NCI-H2029 (cell line): ENCODE results near the gene NTSR1.

Source experiments
- DNase-seq: peaks from one replicate; lab custom pipeline; 2025; lab: John Stamatoyannopoulos, UW

NTSR1 gene

DNA sequence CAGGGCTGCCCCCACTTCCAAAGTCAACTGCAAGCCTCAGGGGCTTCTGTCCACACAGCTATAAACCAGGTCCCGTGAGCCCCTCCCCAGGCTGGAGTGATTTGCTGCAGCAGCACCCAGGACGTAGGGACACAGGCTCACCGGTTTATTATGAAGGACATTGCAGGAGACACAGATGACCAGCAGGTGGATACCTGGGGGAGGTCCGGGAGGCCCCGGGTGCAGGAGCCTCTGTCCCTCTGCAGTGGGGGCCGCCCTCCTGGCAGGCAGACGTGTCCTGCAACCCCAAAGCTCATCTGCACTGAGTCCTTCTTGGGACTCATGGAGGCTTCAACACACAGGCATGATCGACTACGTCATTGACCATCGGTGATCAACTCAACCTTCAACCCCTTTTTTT is 14.5 kb upstream of the NTSR1 start:
- no peak for DNase-seq

DNA sequence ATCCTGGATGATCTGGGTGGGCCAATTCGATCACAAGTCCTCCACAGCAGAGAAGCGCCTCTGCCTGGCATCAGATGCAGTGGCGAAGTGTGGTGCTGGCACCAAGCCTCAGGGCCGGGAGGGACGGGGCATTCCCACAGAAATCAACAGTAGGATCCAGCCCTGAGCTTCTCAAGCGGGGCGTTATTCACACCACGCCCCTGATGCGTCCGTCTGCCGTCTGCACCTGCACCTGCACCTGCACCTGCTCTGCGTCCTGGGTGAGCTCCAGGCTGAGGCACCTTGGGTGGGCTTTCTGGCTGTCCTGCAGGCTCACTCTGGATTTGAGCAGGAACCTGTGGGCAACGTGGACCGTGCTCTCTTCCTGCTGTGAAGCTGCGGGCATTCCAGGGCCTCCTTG is 13.8 kb upstream of the NTSR1 start:
- DNase-seq: peak; percentile 24

DNA sequence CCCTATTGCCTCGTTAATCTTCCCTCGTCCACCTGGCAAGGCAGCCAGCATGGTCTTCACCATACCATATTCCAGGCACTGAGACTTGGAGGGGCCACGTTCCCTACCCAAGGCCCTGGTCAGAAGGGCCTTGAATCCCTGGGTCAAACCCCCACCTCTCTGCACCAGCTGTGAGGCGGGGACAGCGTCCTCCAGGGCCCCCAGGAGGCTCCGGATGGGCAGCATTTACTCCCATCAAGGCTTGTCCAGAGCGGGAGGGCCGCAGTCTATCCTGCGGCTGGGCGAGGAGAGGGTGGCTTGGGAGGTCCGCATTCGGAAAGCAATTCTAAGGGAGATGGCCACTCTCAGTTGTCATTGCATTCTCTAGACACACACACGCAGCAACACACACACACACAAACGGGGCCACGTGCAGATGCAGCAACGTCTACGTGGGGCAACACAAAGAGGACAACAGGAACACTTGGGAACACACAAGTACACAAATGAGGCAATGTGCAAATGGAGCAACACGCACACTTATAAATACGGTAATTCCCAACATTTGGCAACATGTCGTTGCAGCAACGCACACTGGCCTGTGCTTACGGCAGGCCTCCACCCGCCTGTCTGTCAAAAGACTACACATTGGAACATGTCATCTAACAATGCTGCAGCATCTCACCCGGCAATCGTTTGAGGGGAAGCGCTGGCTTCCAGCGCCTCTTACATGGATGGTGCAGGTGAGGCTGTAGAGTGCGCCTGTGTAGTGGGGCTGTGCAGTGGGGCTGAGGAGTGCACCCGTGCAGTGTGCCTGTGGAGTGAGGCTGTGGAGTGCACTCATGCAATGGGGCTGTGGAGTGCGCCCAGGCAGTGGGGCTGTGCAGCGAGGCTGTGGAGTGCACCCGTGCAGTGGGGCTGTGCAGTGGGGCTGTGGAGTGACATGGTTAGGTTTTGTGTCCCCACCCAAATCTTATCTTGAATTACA is 12.9 kb upstream of the NTSR1 start:
- no peak for DNase-seq

DNA sequence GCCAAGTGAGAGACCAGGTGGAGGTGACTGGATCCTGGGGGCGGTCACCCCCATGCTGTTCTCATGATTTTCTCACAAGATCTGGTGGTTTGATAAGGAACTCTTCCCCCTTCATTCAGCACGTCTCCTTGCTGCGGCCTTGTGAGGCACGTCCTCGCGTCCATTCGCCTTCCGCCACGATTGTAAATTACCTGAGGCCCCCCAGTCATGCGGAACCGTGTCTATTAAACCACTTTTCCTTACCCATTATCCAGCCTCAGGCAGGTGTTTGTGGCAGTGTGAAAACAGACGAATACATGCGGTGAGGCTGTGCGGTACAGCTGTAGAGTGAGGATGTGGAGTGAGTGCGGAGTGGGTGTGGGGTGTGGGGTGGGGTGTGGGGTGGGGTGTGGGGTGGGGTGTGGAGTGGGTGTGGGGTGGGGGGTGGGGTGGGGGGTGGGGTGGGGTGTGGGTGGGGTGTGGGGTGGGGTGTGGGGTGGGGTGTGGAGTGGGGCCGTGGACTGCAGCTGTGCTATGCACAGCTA is 12.1 kb upstream of the NTSR1 start:
- no peak for DNase-seq

DNA sequence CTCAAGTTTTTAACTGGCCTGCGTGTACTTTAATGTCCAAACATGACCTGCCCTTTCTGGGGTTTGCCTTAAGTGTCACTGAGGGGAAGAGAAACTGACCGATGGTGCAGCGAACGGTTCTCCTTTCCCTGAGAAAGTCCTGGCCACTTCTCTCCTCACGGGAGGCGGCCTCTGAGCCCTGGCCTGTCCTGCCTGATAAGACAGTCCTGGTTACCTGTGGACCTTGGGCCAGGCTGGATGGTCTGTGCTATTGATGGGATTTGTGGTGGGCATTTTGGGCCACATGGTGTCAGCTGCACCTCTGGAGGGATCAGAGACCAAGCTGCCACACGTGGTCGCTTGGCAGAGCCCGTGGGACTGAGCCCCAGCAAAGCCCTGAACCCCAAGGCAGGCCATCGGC is 11.6 kb upstream of the NTSR1 start:
- DNase-seq: no peak

DNA sequence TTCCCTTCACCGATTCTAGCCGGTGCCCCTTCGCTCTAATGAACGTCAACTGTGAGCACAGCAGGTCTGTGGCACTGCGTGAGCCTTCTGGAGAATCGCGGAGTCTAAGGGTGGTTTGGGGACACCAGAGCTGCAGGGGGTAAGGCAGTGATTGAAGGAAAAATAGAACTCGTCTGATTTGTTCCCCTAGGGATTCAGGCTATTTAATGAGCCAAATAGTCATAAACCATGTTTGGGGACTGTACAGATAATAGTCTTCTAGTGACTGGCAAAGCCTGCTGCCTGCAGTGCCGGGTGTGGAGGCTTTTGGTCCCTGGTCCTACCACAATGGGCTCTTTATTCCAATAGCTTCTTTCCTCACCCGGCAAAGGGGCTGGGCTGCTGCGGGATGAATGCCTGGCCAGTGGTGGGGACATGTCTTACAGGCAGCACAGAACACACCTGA is 11.1 kb upstream of the NTSR1 start:
- DNase-seq: no peak

DNA sequence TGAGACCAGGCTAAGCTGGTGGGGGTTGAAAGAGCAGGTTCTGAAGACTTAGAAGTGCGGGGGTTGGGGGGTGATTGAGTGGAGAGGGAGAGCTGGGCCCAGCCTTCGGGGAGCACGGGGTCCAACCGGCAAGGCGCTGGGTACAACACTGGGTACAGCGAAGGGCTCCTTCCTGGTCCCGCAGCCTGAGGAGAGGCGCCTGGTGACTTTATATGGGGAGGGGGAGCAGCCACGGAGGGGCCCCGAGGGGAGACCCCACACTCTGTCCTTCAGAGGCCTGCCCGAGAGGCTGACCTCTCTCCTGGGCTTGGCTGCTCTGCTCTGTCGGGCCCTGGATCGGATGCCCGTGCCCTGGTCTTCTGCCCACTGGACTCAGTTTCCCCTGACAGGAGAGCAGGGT is 10.4 kb upstream of the NTSR1 start:
- no peak for DNase-seq

DNA sequence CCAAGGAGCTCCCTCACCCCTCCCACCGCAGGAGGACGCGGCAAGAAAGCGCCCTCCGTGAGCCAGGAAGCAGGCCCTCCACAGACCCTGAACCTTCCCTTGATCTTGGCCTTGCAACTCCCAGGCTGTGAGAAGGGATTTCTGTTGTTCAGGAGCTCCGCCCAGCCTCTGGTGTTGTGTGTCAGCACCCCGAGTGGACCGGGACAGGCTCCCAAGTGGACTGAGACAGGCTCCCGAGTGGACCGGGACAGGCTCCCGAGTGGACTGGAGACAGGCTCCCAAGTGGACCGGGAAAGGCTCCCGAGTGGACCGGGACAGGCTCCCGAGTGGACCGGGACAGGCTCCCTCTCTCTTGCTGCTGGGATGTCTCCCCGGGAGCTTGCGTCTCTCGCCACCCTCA is 9.3 kb upstream of the NTSR1 start:
- DNase-seq: no peak

DNA sequence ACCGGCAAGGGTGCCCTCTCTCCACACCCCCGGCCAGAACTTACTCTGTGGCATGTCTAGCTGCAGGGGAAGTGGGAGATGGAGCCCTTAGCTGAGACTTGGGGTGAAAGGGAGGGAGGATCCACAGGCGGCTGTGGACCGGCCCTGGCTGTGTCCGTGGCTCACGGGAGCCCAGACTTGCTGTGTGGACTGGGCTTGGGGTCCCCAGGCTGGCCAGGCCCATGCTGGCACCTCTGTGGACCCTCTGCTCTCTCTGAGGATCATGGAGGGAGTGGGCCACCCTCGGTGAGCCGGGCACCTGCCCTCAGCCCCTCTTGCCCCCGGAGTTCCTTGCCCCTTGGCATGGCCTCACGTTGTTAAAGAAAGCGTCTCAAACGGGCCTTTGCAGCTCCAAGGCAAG is 8.9 kb upstream of the NTSR1 start:
- no peak for DNase-seq

DNA sequence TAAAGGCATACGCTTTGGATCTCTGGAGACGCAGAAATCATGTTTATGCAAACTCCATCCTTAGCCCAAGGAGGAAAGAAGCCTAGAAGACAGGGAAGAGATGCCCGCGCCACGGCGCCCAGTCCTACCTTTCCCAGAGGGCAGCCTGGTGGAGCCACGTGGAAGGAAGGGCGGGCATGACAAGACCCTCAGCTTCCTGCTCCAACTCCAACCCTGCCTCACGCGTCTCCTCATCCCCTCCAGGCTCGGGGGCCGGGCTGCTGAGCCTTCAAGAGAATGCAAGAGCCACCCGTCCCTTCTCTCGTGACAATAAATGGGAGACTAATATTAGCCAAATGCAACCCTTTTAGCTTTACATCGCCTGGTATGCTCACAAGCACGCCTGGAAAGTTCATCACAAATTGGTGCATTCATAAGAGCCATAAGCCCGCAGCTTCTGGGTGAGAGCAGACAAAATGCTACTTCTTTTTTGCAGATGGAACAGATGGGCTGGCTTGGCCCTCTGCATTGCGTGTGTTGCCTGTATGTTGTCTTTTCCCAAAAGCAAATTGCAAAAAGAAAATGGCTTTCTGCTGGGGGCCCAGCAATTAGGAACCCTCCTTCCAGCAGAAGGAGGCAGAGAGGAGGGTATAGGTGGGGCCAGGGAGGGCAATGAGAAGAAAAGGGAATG is 8.2 kb upstream of the NTSR1 start:
- no peak for DNase-seq

DNA sequence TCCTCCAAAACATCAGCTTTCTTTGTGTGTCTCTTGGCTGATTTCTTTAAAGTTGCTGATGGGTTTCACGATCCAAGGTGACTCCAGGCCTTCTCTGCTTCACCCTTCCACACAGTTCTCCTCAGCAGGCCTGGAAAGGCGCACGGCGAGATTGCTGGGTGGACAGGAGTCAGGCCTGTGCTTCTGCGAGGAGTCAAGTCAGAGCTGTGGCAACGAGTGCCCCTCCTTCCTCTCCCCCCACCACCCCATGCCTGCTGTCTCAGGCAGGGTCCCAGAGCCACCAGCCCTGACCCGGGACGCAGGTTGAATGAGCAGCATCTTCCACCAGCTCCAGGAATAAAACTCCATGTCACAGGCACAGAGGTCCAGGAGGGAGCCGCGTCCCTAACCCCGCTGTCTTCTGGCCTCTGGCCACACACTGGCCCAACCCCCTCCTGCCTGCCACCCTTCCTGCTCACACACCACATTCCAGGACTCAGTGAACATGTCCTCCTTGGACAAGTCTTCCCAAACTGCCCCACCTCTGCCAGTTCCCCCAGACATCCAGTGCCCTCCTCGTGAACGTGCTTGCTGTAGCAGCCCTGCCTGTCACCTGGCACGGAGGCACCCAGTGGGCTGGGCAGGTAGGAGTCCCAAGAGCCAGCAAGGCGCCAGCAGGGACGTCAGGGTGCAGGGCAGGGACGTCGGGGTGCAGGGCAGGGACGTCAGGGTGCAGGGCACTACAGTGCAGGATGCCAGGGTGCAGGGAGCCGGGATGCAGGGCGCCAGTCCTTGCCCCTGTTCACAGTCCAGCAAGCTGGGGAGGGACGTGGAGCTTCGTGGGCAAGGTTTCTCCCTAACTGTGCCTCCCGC is 7.2 kb upstream of the NTSR1 start:
- DNase-seq: no peak

DNA sequence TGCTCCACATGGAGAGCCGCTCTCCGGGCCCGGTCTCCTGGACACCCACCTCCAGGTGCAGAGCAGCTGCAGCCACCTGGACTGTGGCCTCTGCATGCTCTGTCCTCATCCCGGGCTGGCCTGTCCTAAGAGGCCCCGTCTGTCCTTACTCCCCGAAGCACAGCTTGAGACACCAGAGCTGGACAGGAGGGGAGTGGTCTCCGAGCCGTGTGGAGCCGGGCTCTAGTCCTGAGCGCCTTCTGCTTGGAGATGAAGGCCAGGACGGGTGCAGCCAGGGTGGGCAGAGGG is 6.7 kb upstream of the NTSR1 start:
- DNase-seq: no peak

DNA sequence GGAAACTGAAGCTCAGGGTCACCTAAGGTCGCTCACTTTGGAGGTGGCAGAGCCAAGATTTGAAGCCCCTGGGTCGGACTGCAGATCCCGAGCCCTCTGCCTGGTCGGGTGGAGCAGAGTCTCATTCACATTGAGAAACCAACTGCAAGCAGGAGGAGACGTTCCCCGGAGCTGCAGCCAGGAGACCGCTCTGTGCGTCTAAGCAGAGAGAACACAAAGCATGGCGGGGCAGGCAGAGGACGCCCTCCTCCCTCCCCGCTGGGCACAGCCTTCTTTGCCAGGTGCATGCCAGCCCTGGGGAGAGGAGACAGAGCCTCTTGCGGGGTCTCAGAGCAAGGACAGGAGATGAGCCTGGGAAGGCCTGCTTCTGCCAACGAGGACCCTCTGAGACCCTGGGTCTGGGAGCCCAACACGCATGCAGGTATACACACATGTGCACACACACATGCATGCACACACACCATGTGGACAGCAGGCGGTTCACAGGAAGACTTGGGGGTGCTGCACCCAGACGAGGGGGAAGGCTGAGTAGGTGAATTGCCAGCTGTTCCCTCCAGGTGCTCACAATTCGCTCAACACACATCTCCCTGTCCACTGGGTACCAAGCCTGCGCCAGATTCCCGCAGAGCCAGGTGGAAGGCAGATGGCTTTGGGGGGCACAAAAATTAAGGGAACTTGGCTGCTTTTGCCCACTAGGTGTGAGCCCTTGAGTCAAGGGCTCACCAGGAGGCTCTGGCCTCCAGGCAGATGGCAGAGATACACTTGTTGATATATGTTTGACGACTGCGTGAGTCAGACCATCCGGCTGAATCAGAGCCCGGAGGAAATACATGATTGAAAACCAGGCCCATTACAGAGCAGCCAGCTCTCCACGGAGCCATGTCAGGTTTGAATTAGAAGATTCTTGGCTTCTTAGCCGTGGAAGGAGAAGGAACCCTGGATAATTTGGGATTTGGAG is 5.5 kb upstream of the NTSR1 start:
- no peak for DNase-seq

DNA sequence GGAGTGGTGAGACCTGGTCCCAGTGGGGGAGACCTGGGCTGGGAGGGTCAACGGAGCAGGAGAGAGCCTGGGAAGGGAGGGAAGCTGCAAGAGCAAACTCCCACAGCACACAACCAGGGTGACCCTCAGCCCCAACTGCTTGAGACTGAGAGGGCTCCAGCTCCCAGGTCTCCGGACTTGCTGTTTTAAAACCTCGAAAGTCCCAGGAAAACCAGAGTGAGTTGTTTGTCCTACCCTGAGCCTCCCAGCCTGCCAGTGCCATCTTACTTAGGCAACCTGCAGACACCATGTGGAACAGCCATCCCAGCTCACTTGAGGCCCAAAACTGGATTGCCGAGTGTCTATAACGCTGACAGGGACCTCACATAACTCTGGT is 4.8 kb upstream of the NTSR1 start:
- no peak for DNase-seq

DNA sequence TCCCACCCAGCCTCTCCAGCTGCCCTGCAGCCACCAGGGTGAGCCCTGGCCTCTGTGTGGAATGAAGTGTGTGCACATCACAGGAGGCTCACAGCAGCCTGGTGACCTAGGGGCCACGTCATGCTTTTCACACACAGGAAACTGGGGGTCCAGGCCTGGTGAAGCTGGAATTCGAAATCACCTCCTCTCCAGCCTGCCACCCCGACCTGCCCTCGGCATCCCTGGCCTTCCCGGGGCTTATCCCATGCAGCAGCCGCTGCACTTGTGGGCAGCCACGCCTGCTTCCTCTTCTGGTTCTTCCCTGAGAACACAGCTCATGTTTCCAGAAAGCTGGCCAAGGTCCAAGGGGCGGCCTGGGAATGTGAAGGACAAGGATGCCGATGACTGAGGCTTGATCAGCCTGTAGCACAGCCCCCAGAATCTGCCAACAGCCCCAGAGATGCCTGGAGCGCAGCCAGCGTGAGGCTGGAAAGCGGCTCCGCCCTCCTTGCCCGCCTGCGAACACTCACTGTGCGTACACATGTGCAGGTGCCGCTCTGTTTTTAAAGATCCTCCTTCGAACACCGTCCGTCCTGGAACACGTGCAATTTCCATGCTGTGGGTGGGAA is 4.2 kb upstream of the NTSR1 start:
- peak; percentile 93 for DNase-seq

DNA sequence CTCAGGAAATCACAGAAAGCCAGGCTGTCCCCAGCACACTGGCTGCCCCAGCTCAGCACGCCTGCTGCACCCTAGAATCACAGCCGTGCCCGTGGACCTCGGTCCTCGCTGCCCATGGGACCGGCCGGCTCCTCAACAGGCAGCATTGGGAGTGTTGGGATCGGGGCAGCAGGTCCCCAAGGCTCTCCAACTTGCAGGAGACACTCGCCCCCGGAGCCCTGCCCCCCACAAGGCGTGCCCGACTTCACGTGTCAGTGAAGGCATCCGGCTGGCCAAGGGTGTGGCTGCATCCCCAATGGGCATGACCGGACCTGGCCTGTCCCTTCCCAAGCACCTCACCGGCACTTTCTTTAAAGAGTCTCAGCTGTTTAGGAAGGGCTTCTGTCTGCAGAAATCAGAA is 3.0 kb upstream of the NTSR1 start:
- no peak for DNase-seq

DNA sequence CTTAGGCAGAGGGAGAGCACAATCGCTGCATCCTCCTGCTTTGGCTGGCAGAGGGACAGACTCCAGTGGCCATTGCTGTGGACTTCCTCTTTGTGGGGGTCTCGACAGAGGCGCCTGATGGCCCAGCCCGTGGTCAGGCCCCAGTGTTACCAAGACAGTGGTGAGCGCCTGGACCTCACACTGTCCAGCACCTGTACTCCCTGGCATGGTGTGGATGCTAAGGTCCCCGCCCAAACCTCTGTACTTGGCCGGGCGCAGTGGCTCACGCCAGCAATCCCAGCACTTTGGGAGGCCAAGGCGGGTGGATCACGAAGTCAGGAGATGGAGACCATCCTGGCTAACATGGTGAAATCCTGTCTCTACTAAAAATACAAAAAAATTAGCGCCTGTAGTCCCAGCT is 2.3 kb upstream of the NTSR1 start:
- DNase-seq: no peak

DNA sequence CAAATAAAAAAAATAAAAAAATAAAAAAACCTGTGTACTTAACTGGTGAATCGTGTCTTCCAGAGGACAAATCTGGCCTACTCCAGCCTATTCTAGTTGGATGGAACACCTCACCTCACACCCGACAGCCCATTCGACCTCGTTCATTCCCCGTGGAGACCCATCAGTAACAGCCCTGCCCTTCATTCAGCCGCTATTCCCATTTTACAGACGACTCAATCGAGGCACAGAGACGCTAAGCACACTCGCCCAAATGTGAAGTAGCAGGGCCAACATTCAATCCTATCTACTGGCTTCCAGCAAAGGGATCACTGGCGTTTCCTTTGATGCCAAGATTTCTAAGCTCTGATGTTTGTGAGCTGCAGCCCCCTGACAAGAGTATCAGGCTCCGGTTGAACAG is 1.8 kb upstream of the NTSR1 start:
- no peak for DNase-seq

DNA sequence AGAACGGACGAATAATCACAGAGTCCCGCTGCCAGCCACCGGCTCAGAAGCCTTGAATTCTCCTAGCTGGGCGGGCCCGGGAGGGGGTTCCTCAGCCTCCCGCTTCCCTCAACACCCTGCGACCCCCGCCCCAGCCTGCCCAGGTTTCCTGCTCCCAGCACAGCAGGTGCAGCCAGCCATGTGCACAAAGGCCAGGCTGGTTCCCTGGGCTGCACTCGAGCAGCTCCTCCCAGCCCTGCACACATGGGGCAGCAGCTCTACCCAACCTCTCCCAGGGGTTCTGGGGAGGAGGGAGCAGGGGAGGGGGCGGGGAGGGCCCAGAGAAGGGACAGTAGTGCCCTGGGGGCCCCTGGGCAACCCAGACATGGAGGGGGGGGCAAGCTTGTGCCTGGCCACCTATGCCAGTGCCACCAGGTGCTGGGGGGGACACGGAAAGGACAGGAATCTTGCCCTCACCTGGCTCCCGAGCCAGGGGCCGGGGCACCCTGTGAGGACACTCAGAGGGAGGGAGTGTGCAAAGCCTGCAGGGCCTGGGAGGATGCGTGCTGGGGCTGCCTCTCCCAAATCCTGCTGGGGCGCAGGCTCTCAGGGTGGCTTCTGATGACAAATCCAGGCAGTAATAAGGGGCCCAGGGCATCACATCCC is 1.2 kb upstream of the NTSR1 start:
- DNase-seq: no peak

DNA sequence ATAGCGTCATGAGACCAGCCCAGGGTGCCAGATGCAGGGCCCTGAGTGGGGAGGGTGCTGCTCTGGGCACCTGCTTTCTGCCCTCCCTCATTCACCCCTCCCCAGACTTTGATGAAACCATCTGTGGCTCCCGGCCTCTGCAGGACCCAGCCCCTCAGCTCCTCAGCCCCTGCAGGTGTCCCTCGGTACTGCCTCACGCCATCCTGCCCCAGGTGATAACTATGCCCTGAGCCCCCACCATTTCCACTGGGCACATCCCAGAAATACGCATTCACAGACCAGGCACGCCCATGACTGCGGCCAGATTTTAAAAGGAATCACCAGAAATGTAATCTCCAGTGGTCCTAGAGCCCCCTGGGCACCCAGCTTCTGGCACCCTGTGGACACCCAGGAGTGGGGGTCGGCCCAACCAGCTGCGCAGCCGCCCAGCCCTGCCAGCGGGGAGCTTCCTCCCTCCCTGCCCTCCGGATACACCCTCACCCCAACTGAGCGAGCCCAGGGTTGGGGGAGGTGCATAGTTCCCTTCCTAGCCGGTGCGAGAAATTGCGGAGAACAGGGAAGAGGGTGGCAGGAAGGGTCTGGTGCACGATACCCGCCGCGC is 615 bp upstream of the NTSR1 start:
- no peak for DNase-seq
